GM23338 (cell line): ENCODE results near the gene NCOA4. TPM values are rescaled to one million over a fixed set of nuclear protein-coding genes. Genes with fewer than 3 reads are reported as not detected.

Source experiments
- ATAC-seq: fragments of 200-7000 bp; cut with Tn5 transposase; 3 replicates; pipeline ENCODE4 v1.9.1; 2020
- DNase-seq: peaks from one replicate; pipeline ENCODE4 v3.0.0-alpha.2; 2015; ENCODE audit warnings: low spot score
- H2AFZ ChIP-seq: fragments of 200-600 bp; sonication (generic); 2 replicates; pipeline ENCODE4 v1.8.0; 2016; ENCODE audit warnings: antibody characterized with exemption, mild to moderate bottlenecking, moderate library complexity
- H3F3A ChIP-seq: fragments of 200-600 bp; sonication (generic); replicated peaks from 2 replicates; pipeline ENCODE4 v1.8.0; 2017; ENCODE audit warnings: antibody characterized with exemption, mixed run types, low read depth
- H3K27ac ChIP-seq: fragments of 200-600 bp; sonication (generic); 2 replicates; pipeline ENCODE4 v1.6.1; 2016; ENCODE audit warnings: low read depth
- H3K27me3 ChIP-seq: fragments of 200-600 bp; sonication (generic); 2 replicates; pipeline ENCODE4 v1.8.0; 2016; ENCODE audit warnings: mild to moderate bottlenecking, mixed run types, moderate library complexity; ENCODE audit not compliant: insufficient read depth
- H3K36me3 ChIP-seq: fragments of 200-600 bp; sonication (generic); 2 replicates; pipeline ENCODE4 v1.8.0; 2016; ENCODE audit warnings: mild to moderate bottlenecking; ENCODE audit not compliant: insufficient read depth
- H3K4me1 ChIP-seq: fragments of 200-600 bp; sonication (generic); 2 replicates; pipeline ENCODE4 v1.8.0; 2016; ENCODE audit warnings: mild to moderate bottlenecking, moderate library complexity; ENCODE audit not compliant: insufficient read depth
- H3K4me2 ChIP-seq: fragments of 200-600 bp; sonication (generic); 2 replicates; pipeline ENCODE4 v1.7.1; 2017; ENCODE audit warnings: mixed run types
- H3K4me3 ChIP-seq: fragments of 200-600 bp; sonication (generic); 2 replicates; pipeline ENCODE4 v1.6.1; 2016; ENCODE audit warnings: mixed run types
- H3K79me2 ChIP-seq: fragments of 200-600 bp; sonication (generic); replicated peaks from 2 replicates; pipeline ENCODE4 v1.8.0; 2017; ENCODE audit warnings: mild to moderate bottlenecking; ENCODE audit not compliant: insufficient read depth
- H3K9me2 ChIP-seq: fragments of 200-600 bp; sonication (generic); 2 replicates; pipeline ENCODE4 v1.8.0; 2017; ENCODE audit not compliant: insufficient read depth
- H4K20me1 ChIP-seq: fragments of 200-600 bp; sonication (generic); replicated peaks from 2 replicates; pipeline ENCODE4 v1.8.0; 2017; ENCODE audit warnings: mild to moderate bottlenecking; ENCODE audit not compliant: insufficient read depth
- H3K27ac Mint-ChIP-seq: 2 replicates; pipeline ENCODE4 v1.8.0; 2020; ENCODE audit warnings: inconsistent platforms, mild to moderate bottlenecking, moderate library complexity, mixed read lengths
- H3K27me3 Mint-ChIP-seq: 3 replicates; pipeline ENCODE4 v1.8.0; 2022; ENCODE audit warnings: low read depth, mild to moderate bottlenecking, moderate library complexity, mixed read lengths, inconsistent platforms; ENCODE audit not compliant: insufficient read depth, poor library complexity
- H3K36me3 Mint-ChIP-seq: 3 replicates; pipeline ENCODE4 v1.8.0; 2021; ENCODE audit warnings: low read depth, mild to moderate bottlenecking, inconsistent platforms, moderate library complexity, mixed read lengths
- H3K4me1 Mint-ChIP-seq: 3 replicates; pipeline ENCODE4 v1.8.0; 2020; ENCODE audit warnings: mild to moderate bottlenecking, inconsistent platforms, mixed read lengths
- H3K4me3 Mint-ChIP-seq: 3 replicates; pipeline ENCODE4 v1.8.0; 2021; ENCODE audit warnings: moderate library complexity, mild to moderate bottlenecking, inconsistent platforms, mixed read lengths
- H3K9me3 Mint-ChIP-seq: 3 replicates; pipeline ENCODE4 v1.8.0; 2020; ENCODE audit warnings: moderate library complexity, mild to moderate bottlenecking, inconsistent platforms, mixed read lengths
- CREB1 ChIP-seq: fragments of 250-450 bp; sonication (Bioruptor Pico); IDR thresholded peaks from 2 replicates; pipeline ENCODE4 v1.5.0; 2020; ENCODE audit warnings: low read depth, mild to moderate bottlenecking, moderate library complexity
- CTCF ChIP-seq, 2 experiments: fragments of 200-600 bp in 1 of 2; sonication (generic) in 1 of 2; conservative IDR thresholded peaks; 2 replicates each; pipeline versions ENCODE4 v1.5.1 to v1.6.1; 2016 to 2017; ENCODE audit warnings: antibody characterized with exemption in 2 of 2, low read depth in 2 of 2, mild to moderate bottlenecking in 2 of 2, moderate library complexity in 1 of 2
- ETS1 ChIP-seq: IDR thresholded peaks from 2 replicates; pipeline ENCODE4 v1.6.1; 2016; ENCODE audit warnings: antibody characterized with exemption
- EZH2 ChIP-seq: fragments of 200-600 bp; sonication (generic); IDR thresholded peaks from one replicate; pipeline ENCODE4 v1.8.0; 2017; ENCODE audit warnings: antibody characterized with exemption, mild to moderate bottlenecking, low read depth; ENCODE audit not compliant: unreplicated experiment
- EZH2phosphoT487 ChIP-seq: fragments of 200-600 bp; sonication (generic); IDR thresholded peaks from one replicate; pipeline ENCODE4 v1.8.1; 2018; ENCODE audit warnings: antibody characterized with exemption; ENCODE audit not compliant: unreplicated experiment
- JUNB ChIP-seq: IDR thresholded peaks from one replicate; pipeline ENCODE4 v1.6.1; 2016; ENCODE audit warnings: antibody characterized with exemption; ENCODE audit not compliant: unreplicated experiment
- NANOG ChIP-seq: IDR thresholded peaks from 2 replicates; pipeline ENCODE4 v1.6.1; 2016; ENCODE audit warnings: antibody characterized with exemption, borderline replicate concordance
- POLR2AphosphoS5 ChIP-seq: IDR thresholded peaks from 2 replicates; pipeline ENCODE4 v1.6.1; 2016; ENCODE audit warnings: antibody characterized with exemption, low read depth
- REST ChIP-seq: IDR thresholded peaks from one replicate; pipeline ENCODE4 v1.6.1; 2018; ENCODE audit warnings: antibody characterized with exemption; ENCODE audit not compliant: unreplicated experiment
- STAT1 ChIP-seq: IDR thresholded peaks from one replicate; pipeline ENCODE4 v1.6.1; 2016; ENCODE audit warnings: antibody characterized with exemption; ENCODE audit not compliant: unreplicated experiment
- ZNF114 ChIP-seq: fragments of 250-450 bp; sonication (Bioruptor Pico); IDR thresholded peaks from 2 replicates; pipeline ENCODE4 v1.5.0; 2020; ENCODE audit warnings: mild to moderate bottlenecking, moderate library complexity
- ZNF331 ChIP-seq: fragments of 250-450 bp; sonication (Bioruptor Pico); IDR thresholded peaks from 2 replicates; pipeline ENCODE4 v1.5.0; 2020; ENCODE audit warnings: low read depth, mild to moderate bottlenecking, moderate library complexity
- ZNF462 ChIP-seq: fragments of 250-450 bp; sonication (Bioruptor Pico); IDR thresholded peaks from 2 replicates; pipeline ENCODE4 v1.5.0; 2020; ENCODE audit warnings: mild to moderate bottlenecking, moderate library complexity
- polyA plus RNA-seq: library from polyadenylated mRNA; unstranded; fragments of >200 nt; fragmentation: Nextera tagmentation; extraction: Ambion mirVana; gene quantifications from 2 replicates; pipeline ENCODE4 v1.2.1, GENCODE V29; 2016
- total RNA-seq: library from RNA; depleted of rRNA; stranded (reverse); fragments of >200 nt; shearing (Covaris generic); gene quantifications from 2 replicates; pipeline ENCODE4 v1.2.3, GENCODE V29; 2014

NCOA4 gene
- total and polyA plus RNA-seq, 2 experiments from 2014 or later: 24.9 to 76.9 TPM

GRCh38 chr10:46079831-46080585 lies 49.6 kb upstream of the NCOA4 start:
- H3F3A ChIP-seq: no peaks in the 10 kb centered on the region
- no peak for TF ChIP-seq POLR2AphosphoS5
- TF ChIP-seq CREB1 (CRISPR knock-in tag): no peak
- TF ChIP-seq ZNF462: no peak
- TF ChIP-seq STAT1: no peak
- TF ChIP-seq NANOG: no peak
- no peak for TF ChIP-seq CTCF (conservative IDR thresholded peaks at IDR 0.05; ENCODE audit: low read depth in 2 of 2)
- no peak for TF ChIP-seq EZH2phosphoT487
- no peak for TF ChIP-seq JUNB
- TF ChIP-seq EZH2: no peak
- no peak for TF ChIP-seq ZNF331
- no peak for TF ChIP-seq ETS1
- TF ChIP-seq ZNF114 (CRISPR knock-in tag): no peak
- no peak for TF ChIP-seq REST
- peaks cover 7% of the 10 kb centered on the region; the same call in 1 of the 2 replicates for H3K4me1 ChIP-seq
- no peak overlapping the region for H2AFZ ChIP-seq
- H3K4me2 ChIP-seq: no peak overlapping the region
- no peak overlapping the region for H3K27ac ChIP-seq
- no peaks in the 10 kb centered on the region for H3K36me3 ChIP-seq
- H3K36me3 Mint-ChIP-seq: no peaks in the 10 kb centered on the region; the same call in 2 of the 3 replicates
- H3K4me3 Mint-ChIP-seq: no peak overlapping the region
- H3K4me1 Mint-ChIP-seq: peaks cover 3% of the 10 kb centered on the region; the same call in 2 of the 3 replicates
- no peaks in the 10 kb centered on the region for H3K27me3 Mint-ChIP-seq
- H3K79me2 ChIP-seq: no peaks in the 10 kb centered on the region
- ATAC-seq: no peak
- H4K20me1 ChIP-seq: no peaks in the 10 kb centered on the region
- H3K9me2 ChIP-seq: no peaks in the 10 kb centered on the region; the same call in 1 of the 2 replicates
- no peak for DNase-seq
- no peak overlapping the region for H3K4me3 ChIP-seq
- no peak overlapping the region for H3K27ac Mint-ChIP-seq
- H3K27me3 ChIP-seq: no peaks in the 10 kb centered on the region
- 0 out of 3 replicates have a peak, but pooled peaks cover 2% of the 10 kb centered on the region for H3K9me3 Mint-ChIP-seq
